ENCODE results near the gene GGACT.

GGACT gene

DNA sequence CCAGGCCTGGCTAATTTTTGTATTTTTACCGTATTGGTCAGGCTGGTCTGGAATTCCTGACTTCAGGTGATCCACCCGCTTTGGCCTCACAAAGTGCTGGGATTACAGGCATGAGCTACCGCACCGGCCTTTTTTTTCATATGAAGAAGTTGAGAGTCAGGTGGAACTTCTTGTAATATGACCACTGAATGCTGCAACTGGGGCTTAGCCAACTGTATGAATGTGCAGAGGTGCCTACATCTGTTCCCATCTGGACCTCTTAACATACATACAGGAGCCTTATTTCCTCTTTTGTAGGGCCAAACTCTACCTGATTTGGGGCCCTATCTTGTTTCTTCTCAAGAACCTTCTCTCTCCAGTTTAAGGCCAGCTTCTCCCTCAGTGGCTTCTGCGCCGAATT is 11.9 kb upstream of the GGACT start:
- H3K9ac ChIP-seq (ENCODE audit: low read length), result no peak overlapping the region
- no peaks in the 10 kb centered on the region for H3K36me3 ChIP-seq (replicated peaks; ENCODE audit: insufficient read depth, low read length)
- H3K4me2 ChIP-seq (ENCODE audit: low read depth, low read length), result no peak overlapping the region
- no peak overlapping the region for H2AFZ ChIP-seq (ENCODE audit: low read length)
- no peaks in the 10 kb centered on the region for H4K20me1 ChIP-seq (ENCODE audit: insufficient read depth, low read length)
- H3K79me2 ChIP-seq (ENCODE audit: low read length), result no peaks in the 10 kb centered on the region
- H3K9me3 ChIP-seq (replicated peaks; ENCODE audit: insufficient read depth, low read length), result no peaks in the 10 kb centered on the region
- H3F3A ChIP-seq (ENCODE audit: insufficient read depth, low read length), result no peaks in the 10 kb centered on the region
- H3K27ac ChIP-seq (ENCODE audit: low read length), result no peak overlapping the region
- no peaks in the 10 kb centered on the region for H3K9me2 ChIP-seq (replicated peaks; ENCODE audit: insufficient read depth, low read length)
- no peak for DNase-seq
- H3K4me3 ChIP-seq (ENCODE audit: low read length), result no peak overlapping the region
- no peaks in the 10 kb centered on the region for H3K4me1 ChIP-seq (ENCODE audit: low read length)
- no peaks in the 10 kb centered on the region for H3K27me3 ChIP-seq (replicated peaks; ENCODE audit: insufficient read depth, low read length)
- TF ChIP-seq EZH2phosphoT487 (IDR thresholded peaks at IDR 0.05; ENCODE audit: low read length) (no peak), EZH2 (optimal IDR thresholded peaks at IDR 0.05; ENCODE audit: low read depth, low read length) (no peak), CTCF (IDR thresholded peaks at IDR 0.05; ENCODE audit: low read length) (no peak)

DNA sequence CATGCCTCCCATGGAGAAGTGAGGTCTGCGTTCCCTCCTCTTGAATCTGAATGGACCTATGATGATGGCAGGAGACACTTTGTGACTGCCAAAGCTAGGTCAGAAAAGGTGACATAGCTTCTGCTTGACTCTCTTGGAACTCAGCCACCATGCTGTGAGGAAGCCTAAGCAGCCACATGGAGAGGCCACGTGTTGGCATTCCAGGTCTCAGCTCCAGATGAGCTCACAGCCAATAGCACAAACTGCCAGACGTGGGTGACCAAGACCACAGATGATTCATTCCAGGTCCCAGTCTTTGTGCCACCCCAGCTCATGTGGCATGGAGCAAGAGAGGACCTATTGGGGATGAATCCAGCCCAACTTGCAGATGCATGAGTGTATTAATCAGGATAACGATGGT is 8.7 kb upstream of the GGACT start:
- Histone ChIP-seq H3F3A (ENCODE audit: insufficient read depth, low read length) (no peaks in the 10 kb centered on the region), H3K36me3 (replicated peaks; ENCODE audit: insufficient read depth, low read length) (no peaks in the 10 kb centered on the region), H4K20me1 (ENCODE audit: insufficient read depth, low read length) (no peaks in the 10 kb centered on the region), H3K4me3 (ENCODE audit: low read length) (no peak overlapping the region), H2AFZ (ENCODE audit: low read length) (no peak overlapping the region), H3K4me1 (ENCODE audit: low read length) (no peaks in the 10 kb centered on the region), H3K79me2 (ENCODE audit: low read length) (no peaks in the 10 kb centered on the region), H3K9ac (ENCODE audit: low read length) (no peak overlapping the region), H3K9me2 (replicated peaks; ENCODE audit: insufficient read depth, low read length) (no peaks in the 10 kb centered on the region), H3K27me3 (replicated peaks; ENCODE audit: insufficient read depth, low read length) (no peaks in the 10 kb centered on the region), H3K27ac (ENCODE audit: low read length) (no peak overlapping the region), H3K9me3 (replicated peaks; ENCODE audit: insufficient read depth, low read length) (no peaks in the 10 kb centered on the region), H3K4me2 (ENCODE audit: low read depth, low read length) (no peak overlapping the region)
- TF ChIP-seq CTCF (IDR thresholded peaks at IDR 0.05; ENCODE audit: low read length) (no peak), EZH2 (optimal IDR thresholded peaks at IDR 0.05; ENCODE audit: low read depth, low read length) (no peak), EZH2phosphoT487 (IDR thresholded peaks at IDR 0.05; ENCODE audit: low read length) (no peak)
- DNase-seq, result no peak

DNA sequence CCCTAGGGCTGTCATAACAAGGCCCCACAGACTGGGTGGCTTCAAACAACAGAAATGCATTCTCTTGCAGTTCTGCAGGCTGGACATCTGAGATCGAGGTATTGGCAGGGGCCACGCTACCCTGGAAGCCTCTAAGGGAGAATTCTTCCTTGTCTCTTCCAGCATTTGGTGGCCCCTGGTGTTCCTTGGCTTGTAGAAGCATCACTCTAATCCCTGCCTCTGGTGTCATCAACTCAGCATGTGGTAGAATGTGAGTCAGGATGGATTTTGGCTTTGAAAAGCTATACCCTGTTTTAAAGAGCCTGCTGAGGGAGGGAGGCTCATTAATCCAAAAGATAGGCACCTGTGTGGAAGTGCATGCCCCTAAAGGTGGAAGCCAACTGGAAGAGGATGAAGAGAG is 7.9 kb upstream of the GGACT start:
- Histone ChIP-seq H3K36me3 (replicated peaks; ENCODE audit: insufficient read depth, low read length) (no peaks in the 10 kb centered on the region), H3K4me3 (ENCODE audit: low read length) (no peak overlapping the region), H4K20me1 (ENCODE audit: insufficient read depth, low read length) (no peaks in the 10 kb centered on the region), H3K9me2 (replicated peaks; ENCODE audit: insufficient read depth, low read length) (no peaks in the 10 kb centered on the region), H2AFZ (ENCODE audit: low read length) (no peak overlapping the region), H3F3A (ENCODE audit: insufficient read depth, low read length) (no peaks in the 10 kb centered on the region), H3K27me3 (replicated peaks; ENCODE audit: insufficient read depth, low read length) (no peaks in the 10 kb centered on the region), H3K4me1 (ENCODE audit: low read length) (no peaks in the 10 kb centered on the region), H3K9ac (ENCODE audit: low read length) (no peak overlapping the region), H3K27ac (ENCODE audit: low read length) (no peak overlapping the region), H3K4me2 (ENCODE audit: low read depth, low read length) (no peak overlapping the region), H3K9me3 (replicated peaks; ENCODE audit: insufficient read depth, low read length) (no peaks in the 10 kb centered on the region), H3K79me2 (ENCODE audit: low read length) (no peaks in the 10 kb centered on the region)
- no peak for TF ChIP-seq EZH2phosphoT487 (IDR thresholded peaks at IDR 0.05; ENCODE audit: low read length)
- no peak for DNase-seq

- no peaks in the 10 kb centered on the region for H3K79me2 ChIP-seq (ENCODE audit: low read length)
- no peaks in the 10 kb centered on the region for H3K9me3 ChIP-seq (replicated peaks; ENCODE audit: insufficient read depth, low read length)
- H4K20me1 ChIP-seq (ENCODE audit: insufficient read depth, low read length), result no peaks in the 10 kb centered on the region
- H2AFZ ChIP-seq (ENCODE audit: low read length), result no peak overlapping the region
- no peaks in the 10 kb centered on the region for H3K27me3 ChIP-seq (replicated peaks; ENCODE audit: insufficient read depth, low read length)
- DNase-seq, result no peak
- TF ChIP-seq EZH2 (optimal IDR thresholded peaks at IDR 0.05; ENCODE audit: low read depth, low read length) (no peak), CTCF (IDR thresholded peaks at IDR 0.05; ENCODE audit: low read length) (peak; percentile 23)
- H3K9ac ChIP-seq (ENCODE audit: low read length), result no peak overlapping the region
- H3K27ac ChIP-seq (ENCODE audit: low read length), result no peak overlapping the region
- no peaks in the 10 kb centered on the region for H3K36me3 ChIP-seq (replicated peaks; ENCODE audit: insufficient read depth, low read length)
- no peak overlapping the region for H3K4me3 ChIP-seq (ENCODE audit: low read length)
- no peaks in the 10 kb centered on the region for H3K4me1 ChIP-seq (ENCODE audit: low read length)
- H3K9me2 ChIP-seq (replicated peaks; ENCODE audit: insufficient read depth, low read length), result no peaks in the 10 kb centered on the region
- H3K4me2 ChIP-seq (ENCODE audit: low read depth, low read length), result no peak overlapping the region
- H3F3A ChIP-seq (ENCODE audit: insufficient read depth, low read length), result no peaks in the 10 kb centered on the region
Measured at GRCh38 chr13:100594731-100595130, 6.1 kb upstream of the GGACT start.

Data from MM.1S (cell line).